DMS 273 treated with DMSO at 0.1 percent for 48 hours (cell line): ENCODE results near the gene ZNF576.
"Not testable (repeated sequence)": the region's sequence is repeated elsewhere in the genome, so short reads cannot be mapped to it uniquely, and the experiment has no call there.

ENCODE experiments used
- DNase-seq: peaks from one replicate; lab custom pipeline; 2025; lab: John Stamatoyannopoulos, UW

The ZNF576 gene

DNA sequence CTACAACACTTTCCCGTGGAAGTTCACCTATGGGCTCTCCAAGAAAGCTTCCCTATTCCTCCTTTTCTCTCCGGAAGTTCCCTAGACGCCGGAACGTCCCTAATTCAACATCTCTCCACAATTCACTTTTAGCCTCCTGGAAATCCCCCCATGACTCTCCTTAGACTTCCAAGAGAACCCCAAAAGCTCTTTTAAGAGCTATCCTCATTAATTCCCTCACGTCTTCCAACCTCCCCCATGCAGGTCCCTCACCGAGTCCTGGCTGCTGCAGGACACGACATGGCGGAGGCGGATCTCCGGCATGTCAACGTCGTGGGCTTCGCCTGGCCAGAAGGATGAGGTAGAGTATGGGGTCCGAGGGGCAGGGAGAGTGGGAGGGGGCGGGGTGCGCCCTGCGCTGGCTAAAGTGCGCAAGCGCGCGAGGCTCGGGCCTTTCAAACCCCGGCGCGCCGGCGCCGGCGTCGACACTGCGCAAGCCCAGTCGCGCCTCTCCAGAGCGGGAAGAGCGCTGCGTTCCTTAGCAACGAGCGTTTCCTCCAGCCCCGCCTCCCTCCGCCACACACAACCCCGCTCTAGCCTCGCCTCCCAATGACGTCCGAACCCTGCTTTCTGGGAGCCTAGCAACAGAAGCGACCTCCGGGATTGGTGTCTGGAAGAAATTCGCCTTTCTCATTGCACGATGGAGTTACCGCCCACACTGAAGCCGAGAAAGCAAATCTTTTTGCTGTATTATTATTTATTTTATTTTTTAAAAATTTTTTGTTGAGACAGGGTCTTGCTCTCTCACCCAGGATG lies 21.0 kb upstream of the ZNF576 start, which contains the start of the genes PINLYP and XRCC1:
TSS of gene PINLYP (plus strand) at position 646 of the 795 bp plus-strand sequence. CDS start 1,391 bp downstream, outside the sequence.
TSS of gene XRCC1 (minus strand) at position 372 of the 795 bp plus-strand sequence. CDS start at position 303, 69 bp downstream.
- DNase-seq, result peak; percentile 96

GRCh38 chr19:43575955-43576878 lies 20.2 kb upstream of the ZNF576 start:
- DNase-seq, result no peak

GRCh38 chr19:43578787-43579186 lies 17.6 kb upstream of the ZNF576 start:
- no peak for DNase-seq

DNA sequence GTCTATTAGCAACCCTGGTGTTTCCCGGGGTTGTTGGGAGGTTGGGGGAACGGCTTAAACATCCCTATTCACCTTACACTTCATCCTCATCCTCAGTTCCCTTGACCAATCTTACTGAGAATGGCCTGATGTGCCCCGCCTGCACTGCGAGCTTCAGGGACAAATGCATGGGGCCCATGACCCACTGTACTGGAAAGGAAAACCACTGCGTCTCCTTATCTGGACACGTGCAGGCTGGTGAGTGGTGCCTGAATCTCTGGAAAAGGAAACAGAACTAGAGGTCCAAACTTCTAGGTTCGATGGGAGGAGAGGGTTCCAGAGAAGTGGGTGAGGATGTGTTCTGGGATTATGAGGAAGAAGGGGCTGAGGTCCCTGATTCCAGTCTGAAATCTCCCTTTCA lies 14.9 kb upstream of the ZNF576 start:
- DNase-seq, result no peak

DNA sequence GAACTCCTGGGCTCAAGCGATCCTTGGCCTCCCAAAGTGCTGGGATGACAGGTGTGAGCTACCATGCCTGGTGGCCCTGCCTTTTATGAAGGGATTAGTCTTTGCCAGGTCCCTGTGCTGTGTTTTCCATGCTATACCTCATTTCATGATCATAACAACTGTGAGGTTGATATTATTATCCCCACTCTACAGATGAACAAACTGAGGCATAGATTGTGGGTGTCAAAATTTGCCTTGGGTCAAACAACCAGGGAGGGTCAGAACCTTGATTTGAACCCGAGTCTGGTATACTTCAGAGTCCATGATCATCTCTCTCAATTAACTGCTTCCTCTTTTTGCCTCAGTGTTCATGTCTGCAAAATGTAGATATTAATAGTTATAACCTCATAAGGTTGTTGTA lies 13.9 kb upstream of the ZNF576 start:
- DNase-seq, result no peak

- DNase-seq, result no peak
Observed at GRCh38 chr19:43584484-43584883, 11.9 kb upstream of the ZNF576 start.

GRCh38 chr19:43586346-43586745 lies 10.0 kb upstream of the ZNF576 start:
- no peak for DNase-seq

- DNase-seq, result not testable (repeated sequence)
Observed at GRCh38 chr19:43587029-43587428, 9.4 kb upstream of the ZNF576 start.

- DNase-seq, result no peak
Observed at GRCh38 chr19:43589277-43589676, 7.1 kb upstream of the ZNF576 start.

GRCh38 chr19:43589678-43590077 lies 6.7 kb upstream of the ZNF576 start:
- no peak for DNase-seq

DNA sequence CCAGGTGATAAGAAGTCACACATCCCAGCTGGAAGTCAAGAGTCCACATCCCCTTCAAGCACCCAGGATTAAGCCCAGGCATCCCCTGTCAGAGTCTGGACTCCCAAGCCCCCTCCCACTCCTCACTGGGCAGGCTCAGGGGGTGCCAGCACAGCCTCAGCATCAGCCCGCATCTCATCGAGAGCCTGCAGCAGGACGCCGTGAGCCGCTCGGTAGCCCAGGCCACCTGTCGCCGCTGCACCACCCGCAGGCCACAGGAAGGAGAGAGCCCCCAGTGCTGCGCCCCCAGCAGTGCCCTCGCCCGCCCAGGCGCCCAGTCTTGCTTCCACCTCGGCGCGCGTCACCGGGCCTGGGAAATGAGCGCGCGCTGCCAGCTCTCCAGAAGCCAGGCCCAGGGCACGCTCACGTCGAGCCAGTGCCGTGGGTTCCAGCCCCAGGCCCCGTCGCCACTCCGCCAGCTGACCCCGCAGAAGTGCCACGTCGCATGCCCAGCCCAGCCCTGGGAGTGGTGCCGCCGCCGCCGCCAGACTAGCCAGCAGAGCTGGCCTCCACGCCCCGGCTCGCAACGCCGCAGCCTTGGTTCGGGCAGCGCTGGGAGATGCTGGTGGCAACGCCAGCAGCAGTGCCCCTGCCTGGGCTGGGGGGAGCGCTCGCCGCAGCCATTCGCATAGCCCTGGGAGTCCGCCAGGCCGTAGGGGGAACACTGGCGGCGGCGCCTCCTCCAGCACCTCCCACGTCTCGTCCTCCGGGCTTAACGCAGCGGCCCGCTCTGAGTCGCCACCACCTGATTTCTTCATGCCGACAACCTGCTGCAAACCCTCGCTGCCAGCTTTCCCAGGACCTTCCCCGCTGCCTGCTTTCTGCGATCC lies 4.3 kb upstream of the ZNF576 start:
- DNase-seq, result no peak

DNA sequence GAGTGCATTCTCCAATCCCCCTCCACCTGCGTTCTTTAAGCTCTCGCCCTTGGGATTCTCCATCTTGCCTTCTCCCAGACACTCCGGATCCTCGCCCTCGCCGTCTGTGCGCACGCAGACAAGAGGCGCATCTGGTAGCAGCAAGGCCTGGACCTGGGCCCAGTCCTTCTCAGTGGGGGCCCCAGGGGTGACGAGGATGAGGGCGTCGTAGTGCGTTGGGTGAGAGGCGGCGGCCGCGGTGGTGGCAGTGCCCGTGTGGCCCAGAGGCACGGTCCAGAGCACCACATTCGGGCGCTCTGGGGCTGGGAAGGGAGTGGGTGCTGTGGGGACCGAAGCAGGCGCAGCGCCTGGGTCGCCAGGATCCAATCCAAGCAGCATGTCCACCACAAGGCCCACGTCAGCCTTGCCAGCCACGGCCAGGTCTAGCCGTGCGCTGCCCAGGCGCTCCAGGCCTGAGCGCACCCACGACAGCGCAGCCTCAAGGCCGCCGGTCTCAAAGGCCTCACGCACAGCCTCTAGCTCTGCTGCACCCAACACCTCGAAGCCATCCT lies 3.5 kb upstream of the ZNF576 start:
- DNase-seq, result no peak

DNA sequence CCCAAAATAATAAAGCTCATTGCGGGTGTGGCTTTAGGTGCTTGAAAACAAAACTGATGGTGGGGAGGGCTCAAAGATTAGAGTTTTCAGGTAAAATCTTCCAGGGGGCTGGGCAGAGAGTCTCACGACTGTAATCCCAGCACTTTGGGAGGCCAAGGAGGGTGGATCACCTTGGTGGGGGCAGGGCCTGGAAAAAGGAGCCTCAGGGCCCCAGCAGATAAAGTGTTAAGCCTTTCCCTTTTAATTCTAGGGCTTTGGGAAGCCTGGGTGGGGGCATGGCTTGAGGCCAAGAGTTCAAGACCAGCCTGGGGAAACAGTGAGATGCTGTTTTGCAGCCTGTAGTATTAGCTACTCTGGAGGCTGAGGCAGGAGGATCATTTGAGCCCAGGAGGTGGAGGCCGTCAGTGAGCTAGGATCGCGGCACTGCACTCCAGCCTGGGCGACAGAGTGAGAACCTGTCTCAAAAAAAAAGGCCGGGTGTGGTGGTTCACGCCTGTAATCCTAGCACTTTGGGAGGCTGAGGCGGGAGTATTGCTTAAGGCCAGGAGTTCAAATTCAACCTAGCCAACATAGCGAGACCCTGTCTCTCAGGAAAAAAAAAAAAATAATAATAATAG lies 2.2 kb upstream of the ZNF576 start:
- DNase-seq, result no peak

GRCh38 chr19:43594710-43595604 lies 1.4 kb upstream of the ZNF576 start:
- no peak for DNase-seq

DNA sequence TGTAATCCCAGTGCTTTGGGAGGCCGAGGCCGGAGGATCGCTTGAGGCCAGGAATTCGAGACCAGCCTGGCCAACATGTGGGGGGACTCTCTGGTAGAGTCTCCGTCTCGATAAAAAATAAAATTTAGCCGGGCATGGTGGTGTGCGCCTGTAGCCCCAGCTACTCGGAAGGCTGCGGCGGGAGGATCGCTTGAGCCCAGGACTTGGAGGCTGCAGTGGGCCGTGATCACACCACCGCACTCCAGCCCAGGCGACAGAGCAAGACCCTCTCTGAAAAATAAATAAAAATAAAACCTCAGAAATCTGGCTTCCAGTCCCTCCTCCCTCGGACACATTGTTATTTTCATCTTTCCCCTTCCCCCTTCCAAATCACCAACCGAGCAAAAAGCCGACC lies 793 bp upstream of the ZNF576 start:
- no peak for DNase-seq

- no peak for DNase-seq
Observed at GRCh38 chr19:43596842-43597461, 557 bp downstream of the ZNF576 start.

GRCh38 chr19:43597876-43598275 lies 1.5 kb downstream of the ZNF576 start:
- DNase-seq, result no peak

GRCh38 chr19:43598445-43599240 lies 2.2 kb downstream of the ZNF576 start:
- DNase-seq, result no peak
